Hematopoietic multipotent progenitor cell treated with erythropoietin and hydrocortisone succinate and interleukin-3 and kit ligand, for 6 days (in vitro differentiated cells): Measurements from ENCODE around the gene FYCO1.

Experiments used
- DNase-seq: peaks from one replicate; pipeline ENCODE4 v3.0.0-alpha.2; 2015

The FYCO1 gene

GRCh38 chr3:45940781-45941365 lies 54.8 kb downstream of the FYCO1 start:
- DNase-seq: no peak

- DNase-seq: peak; percentile 23
Measured at GRCh38 chr3:45940004-45940780, 55.4 kb downstream of the FYCO1 start.

- no peak for DNase-seq
Measured at GRCh38 chr3:45939341-45939771, 56.3 kb downstream of the FYCO1 start.

GRCh38 chr3:45938864-45939263 lies 56.8 kb downstream of the FYCO1 start:
- DNase-seq: peak; percentile 94

GRCh38 chr3:45938043-45938435 lies 57.6 kb downstream of the FYCO1 start:
- DNase-seq: no peak

- no peak for DNase-seq
Measured at GRCh38 chr3:45937206-45938042, 58.2 kb downstream of the FYCO1 start.

GRCh38 chr3:45936261-45936660 lies 59.4 kb downstream of the FYCO1 start:
- DNase-seq: no peak

- no peak for DNase-seq
Measured at GRCh38 chr3:45933591-45933990, 62.0 kb downstream of the FYCO1 start.

GRCh38 chr3:45932112-45932511 lies 63.5 kb downstream of the FYCO1 start:
- no peak for DNase-seq

- no peak for DNase-seq
Measured at GRCh38 chr3:45931496-45931895, 64.1 kb downstream of the FYCO1 start.

- DNase-seq: peak; percentile 72
Measured at GRCh38 chr3:45929042-45929679, 66.5 kb downstream of the FYCO1 start.

- DNase-seq: no peak
Measured at GRCh38 chr3:45927881-45928280, 67.7 kb downstream of the FYCO1 start.

- peak; percentile 21 for DNase-seq
Measured at GRCh38 chr3:45923755-45924154, 71.9 kb downstream of the FYCO1 start.

- no peak for DNase-seq
Measured at GRCh38 chr3:45922950-45923590, 72.6 kb downstream of the FYCO1 start.

GRCh38 chr3:45922039-45922326 lies 73.6 kb downstream of the FYCO1 start:
- no peak for DNase-seq

- DNase-seq: no peak
Measured at GRCh38 chr3:45921158-45922038, 74.2 kb downstream of the FYCO1 start.

GRCh38 chr3:45917146-45917898 lies 78.3 kb downstream of the FYCO1 start:
- no peak for DNase-seq

- no peak for DNase-seq
Measured at GRCh38 chr3:45915518-45916231, 79.9 kb downstream of the FYCO1 start.

GRCh38 chr3:45915059-45915439 lies 80.6 kb downstream of the FYCO1 start:
- no peak for DNase-seq

GRCh38 chr3:45914362-45915058 lies 81.1 kb downstream of the FYCO1 start:
- no peak for DNase-seq
